Upper lobe of left lung (tissue), 6 donors: Measurements from ENCODE around the gene FTO. TPM values are rescaled to one million over a fixed set of nuclear protein-coding genes. Genes with fewer than 3 reads are reported as not detected.
"Not testable (repeated sequence)": the region's sequence is repeated elsewhere in the genome, so short reads cannot be mapped to it uniquely, and the experiment has no call there.

Source experiments
- ATAC-seq, 2 donors: fragments of 200-7000 bp; cut with Tn5 transposase; one replicate each; pipeline ENCODE4 v1.9.1; 2022; ENCODE audit warnings: mild to moderate bottlenecking in 2 of 2, moderate library complexity in 2 of 2; ENCODE audit not compliant: low FRiP score in 2 of 2
- DNase-seq, 2 donors: peaks; one replicate each; pipeline ENCODE4 v3.0.0-alpha.2; 2019 to 2020
- H3K27ac ChIP-seq, 4 donors: fragments of 200-600 bp; sonication (generic); one replicate each; pipeline ENCODE4 v1.5.1; 2016 to 2019
- H3K27me3 ChIP-seq, 4 donors: fragments of 200-600 bp; sonication (generic); one replicate each; pipeline ENCODE4 v1.5.1; 2017 to 2019
- H3K36me3 ChIP-seq, 4 donors: fragments of 200-600 bp; sonication (generic); one replicate each; pipeline ENCODE4 v1.5.1; 2016 to 2019
- H3K4me1 ChIP-seq, 4 donors: fragments of 200-600 bp; sonication (generic); one replicate each; pipeline ENCODE4 v1.5.1; 2018 to 2019
- H3K4me3 ChIP-seq, 4 donors: fragments of 200-600 bp; sonication (generic); one replicate each; pipeline ENCODE4 v1.5.1; 2017 to 2019; ENCODE audit warnings: mild to moderate bottlenecking in 2 of 4, moderate library complexity in 1 of 4
- H3K9me3 ChIP-seq, 4 donors: fragments of 200-600 bp; sonication (generic); one replicate each; pipeline ENCODE4 v1.5.1; 2018 to 2019
- CTCF ChIP-seq, 6 experiments: fragments of 450-650 bp in 4 of 6; fragments of 200-600 bp in 2 of 6; sonication (generic) in 2 of 6; IDR thresholded peaks; one replicate each; pipeline ENCODE4 v1.5.1; 2016 to 2019; ENCODE audit warnings: antibody characterized with exemption in 6 of 6
- EP300 ChIP-seq, 4 donors: sonication (generic); formaldehyde crosslinking; IDR thresholded peaks; one replicate each; pipeline ENCODE4 v1.5.1; 2017; ENCODE audit warnings: antibody characterized with exemption in 4 of 4, control low read depth in 2 of 4
- POLR2A ChIP-seq, 4 donors: fragments of 450-650 bp; IDR thresholded peaks; one replicate each; pipeline ENCODE4 v1.5.1; 2016 to 2017; ENCODE audit warnings: antibody characterized with exemption in 4 of 4, mild to moderate bottlenecking in 2 of 4
- POLR2AphosphoS5 ChIP-seq, 2 donors: sonication (generic); formaldehyde crosslinking; IDR thresholded peaks; one replicate each; pipeline ENCODE4 v1.5.1; 2017; ENCODE audit warnings: antibody characterized with exemption in 2 of 2
- WGBS, 2 donors: methylation state at CpG; one replicate each; pipeline ENCODE4 v1.1.5; 2017 to 2018; 5-methylcytosine and 5-hydroxymethylcytosine counted together
- total RNA-seq, 6 donors: library from RNA; depleted of rRNA in 4 of 6; stranded (reverse); fragments of >200 nt in 4 of 6; gene quantifications; one replicate each; pipeline versions ENCODE4 v1.1.0 to v1.2.1, GENCODE V29; 2016 to 2021
- donor health status: DM: no; HTN: no; CAD: no; lungs with moderate emphysema.
- donor health status: DM: no; HTN: yes; CAD: no; lungs with severe emphysema.

Gene FTO
- total RNA-seq, 6 donors from 2014 or later, result 62.9 to 114 (median 75.4) TPM

GRCh38 chr16:53882310-53882709 is 178.4 kb downstream of the FTO start:
- ATAC-seq (no peak), DNase-seq (no peak)
- Histone ChIP-seq H3K4me3 (no peak overlapping the region), H3K36me3 (peaks cover 0 to 15% (median 2%) of the 10 kb centered on the region in 4 donors), H3K9me3 (no peaks in the 10 kb centered on the region), H3K27ac (no peak overlapping the region), H3K27me3 (no peaks in the 10 kb centered on the region), H3K4me1 (no peaks in the 10 kb centered on the region)
- no peak for TF ChIP-seq POLR2A (IDR thresholded peaks at IDR 0.05)
- no peak for TF ChIP-seq POLR2AphosphoS5 (IDR thresholded peaks at IDR 0.05)
- TF ChIP-seq CTCF (IDR thresholded peaks at IDR 0.05), result no peak
- TF ChIP-seq EP300 (IDR thresholded peaks at IDR 0.05), result no peak
- WGBS, 2 donors, result 95 to 96% methylated on average over 1 of the region's 1 CpG

- WGBS, 2 donors, result 76 to 84% methylated on average over 4 of the region's 4 CpGs
- ATAC-seq, result no peak
Measured at GRCh38 chr16:53884748-53885147, 180.8 kb downstream of the FTO start.

GRCh38 chr16:53886482-53887378 is 182.8 kb downstream of the FTO start:
- peaks cover 0 to 17% (median 6%) of the 10 kb centered on the region in 4 donors for H3K36me3 ChIP-seq
- H3K9me3 ChIP-seq, result no peaks in the 10 kb centered on the region
- DNase-seq (no peak), ATAC-seq (no peak)
- no peak overlapping the region for H3K27ac ChIP-seq
- no peak overlapping the region for H3K4me3 ChIP-seq
- H3K27me3 ChIP-seq, result no peaks in the 10 kb centered on the region
- 92 to 94% methylated on average over 7 of the region's 7 CpGs for WGBS, 2 donors
- H3K4me1 ChIP-seq, result no peaks in the 10 kb centered on the region
- TF ChIP-seq POLR2A (IDR thresholded peaks at IDR 0.05), result no peak
- no peak for TF ChIP-seq CTCF (IDR thresholded peaks at IDR 0.05)
- no peak for TF ChIP-seq EP300 (IDR thresholded peaks at IDR 0.05)
- TF ChIP-seq POLR2AphosphoS5 (IDR thresholded peaks at IDR 0.05), result no peak

More at GRCh38 chr16:53884748-53885147, 180.8 kb downstream of the FTO start:
- DNase-seq, result no peak
- Histone ChIP-seq H3K9me3 (no peaks in the 10 kb centered on the region), H3K36me3 (peaks cover 0 to 23% (median 8%) of the 10 kb centered on the region in 4 donors), H3K27ac (no peak overlapping the region), H3K4me3 (no peak overlapping the region), H3K27me3 (no peaks in the 10 kb centered on the region), H3K4me1 (no peaks in the 10 kb centered on the region)
- TF ChIP-seq EP300 (IDR thresholded peaks at IDR 0.05) (no peak), CTCF (IDR thresholded peaks at IDR 0.05) (no peak), POLR2AphosphoS5 (IDR thresholded peaks at IDR 0.05) (no peak), POLR2A (IDR thresholded peaks at IDR 0.05) (no peak)

GRCh38 chr16:53888222-53888621 is 184.3 kb downstream of the FTO start:
- peaks cover 1 to 12% (median 10%) of the 10 kb centered on the region in 4 donors for H3K4me1 ChIP-seq
- H3K4me3 ChIP-seq, result no peak overlapping the region
- DNase-seq (no peak), ATAC-seq (no peak)
- WGBS, 2 donors, result 92 to 94% methylated on average over 3 of the region's 3 CpGs
- TF ChIP-seq EP300 (IDR thresholded peaks at IDR 0.05), result no peak
- TF ChIP-seq POLR2A (IDR thresholded peaks at IDR 0.05), result no peak
- no peak for TF ChIP-seq CTCF (IDR thresholded peaks at IDR 0.05)
- H3K27me3 ChIP-seq, result no peaks in the 10 kb centered on the region
- H3K36me3 ChIP-seq, result peaks cover 0 to 17% (median 5%) of the 10 kb centered on the region in 4 donors
- H3K9me3 ChIP-seq, result no peaks in the 10 kb centered on the region
- H3K27ac ChIP-seq, result no peak overlapping the region

- not testable (repeated sequence) for DNase-seq, H3K4me3 ChIP-seq, ATAC-seq, H3K27ac ChIP-seq, H3K9me3 ChIP-seq, H3K27me3 ChIP-seq
- Histone ChIP-seq H3K36me3 (peaks cover 0 to 17% (median 5%) of the 10 kb centered on the region in 4 donors), H3K4me1 (peaks cover 13 to 25% (median 20%) of the 10 kb centered on the region in 4 donors)
- WGBS, 2 donors, result 95 to 97% methylated on average over 8 of the region's 8 CpGs
Measured at GRCh38 chr16:53890877-53891276, 186.9 kb downstream of the FTO start.
